PC-9 (cell line): Measurements from ENCODE around the gene RNLS. TPM values are rescaled to one million over a fixed set of nuclear protein-coding genes. Genes with fewer than 3 reads are reported as not detected.

Source experiments
- BruUV-seq: library from RNA; stranded (reverse); fragments of 400-500 nt; replicated peaks from 2 replicates; lab custom pipeline; 2021; lab: Mats Ljungman, UMichigan
- CTCF ChIA-PET: fragments of 300-600 bp; sonication (Branson Sonifier 250); formaldehyde crosslinking; loops from one replicate; lab custom pipeline; 2022; ENCODE audit warnings: antibody characterized with exemption; lab: Charles Lee
- POLR2A ChIA-PET: fragments of 300-600 bp; sonication (Branson Sonifier 250); formaldehyde crosslinking; loops from one replicate; lab custom pipeline; 2022; ENCODE audit warnings: antibody characterized with exemption; ENCODE audit not compliant: unreplicated experiment; lab: Charles Lee
- DNase-seq, 2 experiments: peaks; one replicate each; pipeline versions ENCODE4 v3.0.0 to v3.0.0-alpha.2; 2015 to 2022; ENCODE audit warnings: mixed read lengths in 1 of 2
- H2AFZ ChIP-seq: fragments of 200-600 bp; sonication (generic); 2 replicates; pipeline ENCODE4 v1.8.1; 2017; ENCODE audit warnings: antibody characterized with exemption
- H3F3A ChIP-seq: fragments of 200-600 bp; sonication (generic); 2 replicates; pipeline ENCODE4 v1.8.1; 2017; ENCODE audit warnings: antibody characterized with exemption, mild to moderate bottlenecking, low read depth; ENCODE audit not compliant: insufficient read depth
- H3K27ac ChIP-seq: fragments of 200-600 bp; sonication (generic); 2 replicates; pipeline ENCODE4 v1.6.1; 2016; ENCODE audit warnings: mixed run types
- H3K27me3 ChIP-seq: fragments of 200-600 bp; sonication (generic); 2 replicates; pipeline ENCODE4 v1.6.1; 2016; ENCODE audit warnings: low read depth, mixed run types; ENCODE audit not compliant: insufficient read depth
- H3K36me3 ChIP-seq: fragments of 200-600 bp; sonication (generic); 2 replicates; pipeline ENCODE4 v1.6.1; 2016; ENCODE audit warnings: low read depth, mixed run types
- H3K4me1 ChIP-seq: fragments of 200-600 bp; sonication (generic); replicated peaks from 2 replicates; pipeline ENCODE4 v1.6.1; 2016; ENCODE audit warnings: mixed run types; ENCODE audit not compliant: insufficient read depth
- H3K4me2 ChIP-seq: fragments of 200-600 bp; sonication (generic); 2 replicates; pipeline ENCODE4 v1.6.1; 2017; ENCODE audit warnings: mixed run types
- H3K4me3 ChIP-seq: fragments of 200-600 bp; sonication (generic); 2 replicates; pipeline ENCODE4 v1.6.1; 2016; ENCODE audit warnings: mixed run types
- H3K79me2 ChIP-seq: fragments of 200-600 bp; sonication (generic); 2 replicates; pipeline ENCODE4 v1.6.1; 2017; ENCODE audit warnings: low read depth, mixed run types
- H3K9me2 ChIP-seq: fragments of 200-600 bp; sonication (generic); 2 replicates; pipeline ENCODE4 v1.8.1; 2017; ENCODE audit warnings: mild to moderate bottlenecking; ENCODE audit not compliant: insufficient read depth
- H3K9me3 ChIP-seq: fragments of 200-600 bp; sonication (generic); 2 replicates; pipeline ENCODE4 v1.8.1; 2016; ENCODE audit warnings: low read depth; ENCODE audit not compliant: insufficient read depth
- H4K20me1 ChIP-seq: fragments of 200-600 bp; sonication (generic); 2 replicates; pipeline ENCODE4 v1.8.1; 2017; ENCODE audit not compliant: insufficient read depth
- EZH2 ChIP-seq: fragments of 200-600 bp; sonication (generic); IDR thresholded peaks from 2 replicates; pipeline ENCODE4 v1.8.0; 2017; ENCODE audit warnings: antibody characterized with exemption, low read depth
- intact Hi-C: fragments of 100-400 bp; cut with micrococcal nuclease; formaldehyde crosslinking; loops from one replicate; pipeline ENCODE4 v1.10.0; 2022; ENCODE audit not compliant: unreplicated experiment
- total RNA-seq: library from RNA; stranded (reverse); gene quantifications from 2 replicates; pipeline ENCODE4 v1.2.3, GENCODE V29; 2021
- TF ChIP-seq, protein P1 (sequence below): fragments of 200-600 bp; sonication (generic); conservative IDR thresholded peaks from 2 replicates; pipeline ENCODE4 v1.6.1; 2017; ENCODE audit warnings: mixed run types, antibody characterized with exemption, mild to moderate bottlenecking, moderate library complexity

The RNLS gene
- total RNA-seq, 1 experiment from 2014 or later, result not detected

DNA sequence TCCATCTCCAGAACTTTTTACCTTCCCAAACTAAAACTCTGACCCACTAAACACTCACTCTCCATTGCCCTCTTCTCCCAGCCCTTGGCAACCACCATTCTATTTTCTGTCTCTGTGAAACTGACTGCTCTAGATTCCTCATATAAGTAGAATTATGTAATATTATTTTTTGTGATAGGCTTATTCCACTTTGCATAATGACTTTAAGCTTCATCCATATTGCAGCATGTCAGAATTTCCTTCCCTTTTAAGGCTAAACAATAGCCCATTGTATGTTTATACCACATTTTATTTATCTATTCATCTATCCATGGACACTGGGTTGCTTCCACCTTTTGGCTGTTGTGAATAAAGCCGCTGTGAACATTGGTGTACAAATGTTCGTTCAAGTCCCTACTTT is 308.8 kb downstream of the RNLS start:
- CTCF ChIA-PET, result no interaction called here
- POLR2A ChIA-PET, result no interaction called here

DNA sequence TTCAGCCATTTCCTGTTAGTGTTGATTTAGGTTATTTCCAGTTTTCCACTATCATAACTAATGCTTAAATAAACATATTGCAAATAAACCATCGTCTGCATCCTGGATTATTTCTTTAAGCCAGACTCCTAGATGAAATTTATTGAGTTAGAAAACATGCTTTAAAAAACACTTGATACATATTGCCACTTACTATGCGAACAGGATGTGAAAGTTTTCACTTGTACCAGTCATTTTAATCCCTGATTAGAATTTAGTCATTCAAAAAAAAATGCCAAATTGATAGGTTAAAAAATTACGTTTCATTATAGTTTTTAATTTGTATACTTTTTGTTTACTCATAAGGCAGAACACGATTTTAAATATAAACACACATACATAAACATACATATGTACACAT is 309.6 kb downstream of the RNLS start:
- Histone ChIP-seq H3K4me1 (peaks cover 15% of the 10 kb centered on the region), H3K27ac (no peak overlapping the region), H3F3A (peaks cover 8% of the 10 kb centered on the region; the same call in 1 of the 2 replicates), H3K27me3 (no peaks in the 10 kb centered on the region), H3K4me3 (no peak overlapping the region), H2AFZ (no peak overlapping the region), H3K4me2 (no peak overlapping the region), H3K36me3 (no peaks in the 10 kb centered on the region), H3K9me3 (no peaks in the 10 kb centered on the region), H3K9me2 (no peaks in the 10 kb centered on the region), H4K20me1 (no peaks in the 10 kb centered on the region), H3K79me2 (no peaks in the 10 kb centered on the region)
- CTCF ChIA-PET, result no interaction called here
- BruUV-seq, result no TSS peak
- TF ChIP-seq, protein P1, sequence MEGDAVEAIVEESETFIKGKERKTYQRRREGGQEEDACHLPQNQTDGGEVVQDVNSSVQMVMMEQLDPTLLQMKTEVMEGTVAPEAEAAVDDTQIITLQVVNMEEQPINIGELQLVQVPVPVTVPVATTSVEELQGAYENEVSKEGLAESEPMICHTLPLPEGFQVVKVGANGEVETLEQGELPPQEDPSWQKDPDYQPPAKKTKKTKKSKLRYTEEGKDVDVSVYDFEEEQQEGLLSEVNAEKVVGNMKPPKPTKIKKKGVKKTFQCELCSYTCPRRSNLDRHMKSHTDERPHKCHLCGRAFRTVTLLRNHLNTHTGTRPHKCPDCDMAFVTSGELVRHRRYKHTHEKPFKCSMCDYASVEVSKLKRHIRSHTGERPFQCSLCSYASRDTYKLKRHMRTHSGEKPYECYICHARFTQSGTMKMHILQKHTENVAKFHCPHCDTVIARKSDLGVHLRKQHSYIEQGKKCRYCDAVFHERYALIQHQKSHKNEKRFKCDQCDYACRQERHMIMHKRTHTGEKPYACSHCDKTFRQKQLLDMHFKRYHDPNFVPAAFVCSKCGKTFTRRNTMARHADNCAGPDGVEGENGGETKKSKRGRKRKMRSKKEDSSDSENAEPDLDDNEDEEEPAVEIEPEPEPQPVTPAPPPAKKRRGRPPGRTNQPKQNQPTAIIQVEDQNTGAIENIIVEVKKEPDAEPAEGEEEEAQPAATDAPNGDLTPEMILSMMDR, result no peak
- TF ChIP-seq EZH2, result no peak
- intact Hi-C loops, result no loop called here
- no peak for DNase-seq
- POLR2A ChIA-PET, result no interaction called here

More for the DNA sequence above, 308.8 kb downstream of the RNLS start:
- no peaks in the 10 kb centered on the region for H3K36me3 ChIP-seq
- no peak overlapping the region for H3K4me2 ChIP-seq
- intact Hi-C loops, result no loop called here
- H4K20me1 ChIP-seq, result no peaks in the 10 kb centered on the region
- H3K27me3 ChIP-seq, result no peaks in the 10 kb centered on the region
- H3K9me2 ChIP-seq, result no peaks in the 10 kb centered on the region
- no peaks in the 10 kb centered on the region for H3K9me3 ChIP-seq
- H3F3A ChIP-seq, result peaks cover 8% of the 10 kb centered on the region; the same call in 1 of the 2 replicates
- H2AFZ ChIP-seq, result no peak overlapping the region
- no TSS peak for BruUV-seq
- H3K27ac ChIP-seq, result no peak overlapping the region
- DNase-seq, result no peak
- no peak overlapping the region for H3K4me3 ChIP-seq
- no peaks in the 10 kb centered on the region for H3K79me2 ChIP-seq
- peaks cover 15% of the 10 kb centered on the region for H3K4me1 ChIP-seq
- TF ChIP-seq EZH2, result no peak
- TF ChIP-seq, protein P1, result no peak

DNA sequence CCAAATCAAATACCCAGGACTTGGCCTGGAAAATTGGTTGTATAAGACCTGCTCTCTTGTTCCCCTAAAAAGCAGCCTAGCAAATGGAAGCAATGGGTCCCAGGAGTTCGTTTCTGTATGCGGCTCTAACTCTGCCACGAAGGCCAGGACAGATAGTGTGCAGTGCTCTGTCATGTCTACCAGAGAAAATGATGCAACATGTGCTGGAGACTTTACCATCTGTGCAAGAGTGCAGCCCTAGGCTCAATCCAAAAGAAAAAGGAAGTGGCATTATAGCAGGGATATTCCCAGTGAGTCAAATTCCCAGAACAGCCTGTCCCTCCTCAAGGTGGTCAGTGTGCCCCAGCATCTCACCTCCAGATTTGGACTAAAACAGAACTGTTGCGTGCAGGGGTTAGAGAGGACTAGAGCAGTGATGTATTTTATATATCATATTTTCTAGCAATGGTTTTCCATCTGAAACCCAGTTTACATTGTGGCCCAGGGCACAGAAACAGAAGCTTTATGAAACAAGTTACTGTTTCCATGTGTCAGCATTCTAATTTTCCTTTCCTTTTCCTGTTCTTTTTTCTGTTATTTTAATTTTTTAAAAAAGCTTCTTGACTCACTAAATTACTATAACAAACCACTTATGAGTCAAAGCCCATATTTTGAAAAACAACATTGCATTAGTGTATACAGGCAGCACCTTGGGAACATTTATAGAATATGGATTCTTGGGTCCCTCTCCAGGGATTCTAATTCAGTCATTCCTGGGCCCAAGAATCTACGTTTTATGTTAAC is 311.2 kb downstream of the RNLS start:
- no peaks in the 10 kb centered on the region for H3K36me3 ChIP-seq
- no peak for TF ChIP-seq EZH2
- TF ChIP-seq, protein P1, result no peak
- H3K9me3 ChIP-seq, result no peaks in the 10 kb centered on the region
- no peaks in the 10 kb centered on the region for H3K9me2 ChIP-seq
- no TSS peak for BruUV-seq
- no peak overlapping the region for H3K4me3 ChIP-seq
- H4K20me1 ChIP-seq, result no peaks in the 10 kb centered on the region
- POLR2A ChIA-PET, result no interaction called here
- peaks cover 15% of the 10 kb centered on the region for H3K4me1 ChIP-seq
- no peak for DNase-seq
- peaks cover 8% of the 10 kb centered on the region; the same call in 1 of the 2 replicates for H3F3A ChIP-seq
- intact Hi-C loops, result no loop called here
- CTCF ChIA-PET, result no interaction called here
- H3K79me2 ChIP-seq, result no peaks in the 10 kb centered on the region
- no peak overlapping the region for H2AFZ ChIP-seq
- no peak overlapping the region for H3K4me2 ChIP-seq
- no peak overlapping the region for H3K27ac ChIP-seq
- no peaks in the 10 kb centered on the region for H3K27me3 ChIP-seq
